Measurements from ENCODE around the gene HSPA13.

DNA sequence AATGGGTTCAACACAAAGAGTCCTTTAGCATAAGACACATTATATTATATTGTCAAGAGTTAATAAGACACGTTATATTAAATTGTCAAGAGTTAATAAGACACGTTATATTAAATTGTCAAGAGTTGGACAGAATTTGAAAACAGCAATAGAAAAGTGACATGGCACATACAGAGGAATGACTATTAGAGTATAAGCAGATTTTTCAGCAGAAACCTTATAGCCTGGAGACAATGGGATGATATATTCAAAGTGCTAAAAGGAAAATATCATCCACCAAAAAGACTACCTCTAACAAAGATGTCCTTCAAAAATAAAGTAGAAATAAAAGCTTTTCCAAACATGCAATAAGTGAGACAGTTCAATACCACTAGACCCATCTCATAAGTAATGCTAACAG is 36.0 kb upstream of the HSPA13 start:
- no peak for TF ChIP-seq POLR2AphosphoS5 (IDR thresholded peaks at IDR 0.05; ENCODE audit: low read depth)
- TF ChIP-seq, protein P1, sequence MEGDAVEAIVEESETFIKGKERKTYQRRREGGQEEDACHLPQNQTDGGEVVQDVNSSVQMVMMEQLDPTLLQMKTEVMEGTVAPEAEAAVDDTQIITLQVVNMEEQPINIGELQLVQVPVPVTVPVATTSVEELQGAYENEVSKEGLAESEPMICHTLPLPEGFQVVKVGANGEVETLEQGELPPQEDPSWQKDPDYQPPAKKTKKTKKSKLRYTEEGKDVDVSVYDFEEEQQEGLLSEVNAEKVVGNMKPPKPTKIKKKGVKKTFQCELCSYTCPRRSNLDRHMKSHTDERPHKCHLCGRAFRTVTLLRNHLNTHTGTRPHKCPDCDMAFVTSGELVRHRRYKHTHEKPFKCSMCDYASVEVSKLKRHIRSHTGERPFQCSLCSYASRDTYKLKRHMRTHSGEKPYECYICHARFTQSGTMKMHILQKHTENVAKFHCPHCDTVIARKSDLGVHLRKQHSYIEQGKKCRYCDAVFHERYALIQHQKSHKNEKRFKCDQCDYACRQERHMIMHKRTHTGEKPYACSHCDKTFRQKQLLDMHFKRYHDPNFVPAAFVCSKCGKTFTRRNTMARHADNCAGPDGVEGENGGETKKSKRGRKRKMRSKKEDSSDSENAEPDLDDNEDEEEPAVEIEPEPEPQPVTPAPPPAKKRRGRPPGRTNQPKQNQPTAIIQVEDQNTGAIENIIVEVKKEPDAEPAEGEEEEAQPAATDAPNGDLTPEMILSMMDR (conservative IDR thresholded peaks at IDR 0.05; ENCODE audit: low read depth in 2 of 2): no peak
- TF ChIP-seq, protein P2, sequence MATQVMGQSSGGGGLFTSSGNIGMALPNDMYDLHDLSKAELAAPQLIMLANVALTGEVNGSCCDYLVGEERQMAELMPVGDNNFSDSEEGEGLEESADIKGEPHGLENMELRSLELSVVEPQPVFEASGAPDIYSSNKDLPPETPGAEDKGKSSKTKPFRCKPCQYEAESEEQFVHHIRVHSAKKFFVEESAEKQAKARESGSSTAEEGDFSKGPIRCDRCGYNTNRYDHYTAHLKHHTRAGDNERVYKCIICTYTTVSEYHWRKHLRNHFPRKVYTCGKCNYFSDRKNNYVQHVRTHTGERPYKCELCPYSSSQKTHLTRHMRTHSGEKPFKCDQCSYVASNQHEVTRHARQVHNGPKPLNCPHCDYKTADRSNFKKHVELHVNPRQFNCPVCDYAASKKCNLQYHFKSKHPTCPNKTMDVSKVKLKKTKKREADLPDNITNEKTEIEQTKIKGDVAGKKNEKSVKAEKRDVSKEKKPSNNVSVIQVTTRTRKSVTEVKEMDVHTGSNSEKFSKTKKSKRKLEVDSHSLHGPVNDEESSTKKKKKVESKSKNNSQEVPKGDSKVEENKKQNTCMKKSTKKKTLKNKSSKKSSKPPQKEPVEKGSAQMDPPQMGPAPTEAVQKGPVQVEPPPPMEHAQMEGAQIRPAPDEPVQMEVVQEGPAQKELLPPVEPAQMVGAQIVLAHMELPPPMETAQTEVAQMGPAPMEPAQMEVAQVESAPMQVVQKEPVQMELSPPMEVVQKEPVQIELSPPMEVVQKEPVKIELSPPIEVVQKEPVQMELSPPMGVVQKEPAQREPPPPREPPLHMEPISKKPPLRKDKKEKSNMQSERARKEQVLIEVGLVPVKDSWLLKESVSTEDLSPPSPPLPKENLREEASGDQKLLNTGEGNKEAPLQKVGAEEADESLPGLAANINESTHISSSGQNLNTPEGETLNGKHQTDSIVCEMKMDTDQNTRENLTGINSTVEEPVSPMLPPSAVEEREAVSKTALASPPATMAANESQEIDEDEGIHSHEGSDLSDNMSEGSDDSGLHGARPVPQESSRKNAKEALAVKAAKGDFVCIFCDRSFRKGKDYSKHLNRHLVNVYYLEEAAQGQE (IDR thresholded peaks at IDR 0.05; ENCODE audit: unreplicated experiment): no peak
- TF ChIP-seq EZH2 (IDR thresholded peaks at IDR 0.05; ENCODE audit: low read depth, unreplicated experiment): no peak
- no peak for TF ChIP-seq EZH2phosphoT487 (IDR thresholded peaks at IDR 0.05; ENCODE audit: unreplicated experiment)
- TF ChIP-seq CREB1 (CRISPR knock-in tag; IDR thresholded peaks at IDR 0.05; ENCODE audit: low read depth): no peak
- no peak for TF ChIP-seq ZNF114 (CRISPR knock-in tag; IDR thresholded peaks at IDR 0.05)
- no peak for TF ChIP-seq JUNB (IDR thresholded peaks at IDR 0.05; ENCODE audit: unreplicated experiment)
- no peak for TF ChIP-seq NANOG (IDR thresholded peaks at IDR 0.05; ENCODE audit: borderline replicate concordance)
